K562 (cell line): ENCODE measurements around the gene LY6G6D. TPM values are rescaled to one million over a fixed set of nuclear protein-coding genes. Genes with fewer than 3 reads are reported as not detected.

Experiments
- ARID4B ChIP-seq: sonication (generic); formaldehyde crosslinking; IDR thresholded peaks from 2 replicates; pipeline ENCODE4 v1.8.0; 2022; ENCODE audit warnings: mild to moderate bottlenecking, missing genetic modification reagents
- BRCA1 ChIP-seq, 2 experiments: fragments of 450-650 bp in 1 of 2; sonication (generic) in 1 of 2; formaldehyde crosslinking in 1 of 2; IDR thresholded peaks; 2 replicates each; pipeline versions ENCODE4 v1.5.0 to v1.6.1; 2017 to 2020; ENCODE audit warnings: mild to moderate bottlenecking in 1 of 2, missing genetic modification reagents in 1 of 2
- EHMT2 ChIP-seq: fragments of 450-650 bp; IDR thresholded peaks from 2 replicates; pipeline ENCODE4 v1.6.1; 2018; ENCODE audit warnings: antibody characterized with exemption
- GTF2B ChIP-seq: IDR thresholded peaks from 2 replicates; pipeline ENCODE4 v1.6.1; 2011; ENCODE audit not compliant: insufficient read length; ENCODE audit errors: extremely low read depth
- HDAC3 ChIP-seq: fragments of 450-650 bp; IDR thresholded peaks from 2 replicates; pipeline ENCODE4 v1.6.1; 2018; ENCODE audit warnings: borderline replicate concordance, mild to moderate bottlenecking, moderate library complexity; ENCODE audit not compliant: partially characterized antibody
- KAT8 ChIP-seq: fragments of 450-650 bp; IDR thresholded peaks from 2 replicates; pipeline ENCODE4 v1.6.1; 2016; ENCODE audit warnings: low read depth, mild to moderate bottlenecking
- KDM1A ChIP-seq, 2 experiments: fragments of 450-650 bp; IDR thresholded peaks; 2 replicates each; pipeline ENCODE4 v1.6.1; 2016; ENCODE audit warnings: mild to moderate bottlenecking in 2 of 2
- L3MBTL2 ChIP-seq: fragments of 450-650 bp; IDR thresholded peaks from 2 replicates; pipeline ENCODE4 v1.6.1; 2016; ENCODE audit warnings: mild to moderate bottlenecking, moderate library complexity
- LARP7 ChIP-seq: fragments of 450-650 bp; IDR thresholded peaks from 2 replicates; pipeline ENCODE4 v1.6.1; 2016
- NFYB ChIP-seq: IDR thresholded peaks from 2 replicates; pipeline ENCODE4 v1.6.1; 2011; ENCODE audit warnings: mild to moderate bottlenecking, moderate library complexity; ENCODE audit not compliant: insufficient read length; ENCODE audit errors: extremely low read depth
- PHF8 ChIP-seq: fragments of 200-600 bp; sonication (generic); IDR thresholded peaks from 2 replicates; pipeline ENCODE4 v1.6.1; 2012; ENCODE audit warnings: mixed run types, mild to moderate bottlenecking, inconsistent platforms, low read length, moderate library complexity, borderline replicate concordance
- POLR2G ChIP-seq: fragments of 200-400 bp; formaldehyde crosslinking; IDR thresholded peaks from 2 replicates; pipeline ENCODE4 v1.6.1; 2017; ENCODE audit warnings: low read depth, mild to moderate bottlenecking, antibody characterized with exemption, low read length, moderate library complexity
- PRPF4 ChIP-seq: fragments of 200-400 bp; formaldehyde crosslinking; IDR thresholded peaks from one replicate; pipeline ENCODE4 v1.6.1; 2017; ENCODE audit warnings: low read length, low read depth, mild to moderate bottlenecking; ENCODE audit not compliant: insufficient read depth, poor library complexity, severe bottlenecking
- PTRF ChIP-seq: fragments of 450-650 bp; IDR thresholded peaks from 2 replicates; pipeline ENCODE4 v1.6.1; 2016; ENCODE audit warnings: mild to moderate bottlenecking, missing genetic modification characterization, missing compliant biosample characterization
- PURB ChIP-seq: sonication (generic); formaldehyde crosslinking; IDR thresholded peaks from 2 replicates; pipeline ENCODE4 v1.9.0; 2021; ENCODE audit warnings: low read depth, mild to moderate bottlenecking, missing genetic modification reagents
- SRSF3 ChIP-seq: fragments of 200-400 bp; formaldehyde crosslinking; IDR thresholded peaks from 2 replicates; pipeline ENCODE4 v1.6.1; 2016; ENCODE audit warnings: mild to moderate bottlenecking, low read length, moderate library complexity; ENCODE audit not compliant: insufficient read depth
- TGIF2 ChIP-seq: sonication (generic); formaldehyde crosslinking; IDR thresholded peaks from 2 replicates; pipeline ENCODE4 v1.8.1; 2022; ENCODE audit warnings: mild to moderate bottlenecking, missing genetic modification reagents, moderate library complexity
- TRIM25 ChIP-seq: fragments of 450-650 bp; IDR thresholded peaks from 2 replicates; pipeline ENCODE4 v1.7.0; 2016; ENCODE audit warnings: borderline replicate concordance
- XRCC4 ChIP-seq: IDR thresholded peaks from one replicate; pipeline ENCODE4 v1.6.1; 2011; ENCODE audit not compliant: insufficient read depth, insufficient read length; ENCODE audit errors: extremely low read depth
- ZNF134 ChIP-seq: fragments of 250-450 bp; sonication (Bioruptor Pico); conservative IDR thresholded peaks from 2 replicates; pipeline ENCODE4 v1.4.0; 2020
- ZNF197 ChIP-seq: fragments of 200-800 bp; sonication (Bioruptor generic); IDR thresholded peaks from 2 replicates; pipeline ENCODE4 v1.6.1; 2016; ENCODE audit warnings: low read depth, missing genetic modification characterization, missing compliant biosample characterization
- polyA plus RNA-seq, 8 experiments: library from polyadenylated mRNA; depleted of rRNA in 4 of 8; stranded (reverse) in 5 of 8; unstranded in 3 of 8; fragments of >200 nt; fragmentation: Nextera tagmentation in 2 of 8; fragmentation: Illumina TruSeq in 1 of 8; extraction: Ambion mirVana in 2 of 8; extraction: Trizol in 1 of 8; gene quantifications; 2 replicates each; pipeline versions ENCODE4 v1.2.1 to v1.2.3, GENCODE V29; 2011 to 2014; ENCODE audit warnings: inconsistent platforms in 1 of 8, missing spikeins in 1 of 8
- total RNA-seq, 7 experiments: library from RNA; depleted of rRNA in 6 of 7; stranded (reverse); fragments of >200 nt in 6 of 7; fragmentation: Illumina TruSeq in 2 of 7; extraction: Trizol in 2 of 7; gene quantifications; 2 replicates each; pipeline versions ENCODE4 v1.2.1 to v1.2.3, GENCODE V29; 2011 to 2021; ENCODE audit warnings: low replicate concordance in 1 of 7

Gene LY6G6D
- total and polyA plus RNA-seq, 9 of the 15 experiments (the other 6 are each of a cell fraction or from before 2014, with no cell fraction given): 0.30 to 0.38 TPM; not detected in 7

GRCh38 chr6:31727034-31727716 is 12.0 kb downstream of the LY6G6D start (continued):
- TF ChIP-seq PRPF4 (no peak), GTF2B (no peak), XRCC4 (no peak), POLR2G (no peak), EHMT2 (no peak), L3MBTL2 (no peak), ZNF197 (no peak), BRCA1 (IDR thresholded peaks at IDR 0.05) (no peak), BRCA1 (CRISPR knock-in tag; IDR thresholded peaks at IDR 0.05) (no peak), HDAC3 (no peak), SRSF3 (no peak), ZNF134 (CRISPR knock-in tag) (no peak), LARP7 (no peak), KAT8 (no peak), TRIM25 (no peak), PTRF (tag) (no peak), TGIF2 (CRISPR knock-in tag) (no peak), KDM1A (IDR thresholded peaks at IDR 0.05) (no peak), NFYB (no peak), PURB (no peak), ARID4B (no peak; the same call in 1 of the 2 replicates), PHF8 (peak; percentile 24; the same call in 1 of the 2 replicates)
